A673 (cell line): ENCODE measurements around the gene PXN. TPM values are rescaled to one million over a fixed set of nuclear protein-coding genes. Genes with fewer than 3 reads are reported as not detected.
"Not testable (repeated sequence)": the region's sequence is repeated elsewhere in the genome, so short reads cannot be mapped to it uniquely, and the experiment has no call there.

ENCODE experiments used
- BruUV-seq: library from RNA; stranded (reverse); fragments of 400-500 nt; replicated peaks from 2 replicates; lab custom pipeline; 2021; lab: Mats Ljungman, UMichigan
- CTCF ChIA-PET: fragments of 300-600 bp; sonication (Branson Sonifier 250); formaldehyde crosslinking; loops from one replicate; lab custom pipeline; 2022; ENCODE audit warnings: antibody characterized with exemption; lab: Charles Lee
- POLR2A ChIA-PET: fragments of 300-600 bp; sonication (Branson Sonifier 250); formaldehyde crosslinking; loops from one replicate; lab custom pipeline; 2022; ENCODE audit warnings: antibody characterized with exemption; ENCODE audit not compliant: low non-redundant PET; lab: Charles Lee
- DNase-seq: peaks from one replicate; pipeline ENCODE4 v3.0.0-alpha.2; 2015; ENCODE audit warnings: low spot score
- H3K27ac ChIP-seq: fragments of 200-600 bp; sonication (generic); 2 replicates; pipeline ENCODE4 v1.5.1; 2016; ENCODE audit warnings: mixed run types, low read depth, mild to moderate bottlenecking, mixed read lengths, antibody characterized with exemption, low read length; ENCODE audit not compliant: poor library complexity, severe bottlenecking
- H3K27me3 ChIP-seq: fragments of 200-600 bp; sonication (generic); replicated peaks from 2 replicates; pipeline ENCODE4 v1.6.1; 2017; ENCODE audit warnings: mixed run types, low read depth, mild to moderate bottlenecking, mixed read lengths, antibody characterized with exemption, low read length; ENCODE audit not compliant: insufficient read depth, poor library complexity
- H3K36me3 ChIP-seq: fragments of 200-600 bp; sonication (generic); 2 replicates; pipeline ENCODE4 v1.6.1; 2016; ENCODE audit warnings: mixed run types, mild to moderate bottlenecking, mixed read lengths, antibody characterized with exemption, low read length; ENCODE audit not compliant: insufficient read depth, poor library complexity, severe bottlenecking
- H3K4me1 ChIP-seq: fragments of 200-600 bp; sonication (generic); 2 replicates; pipeline ENCODE4 v1.6.1; 2017; ENCODE audit warnings: mixed run types, mild to moderate bottlenecking, mixed read lengths, antibody characterized with exemption, low read length; ENCODE audit not compliant: insufficient read depth, poor library complexity, severe bottlenecking
- H3K4me3 ChIP-seq: fragments of 200-600 bp; sonication (generic); 2 replicates; pipeline ENCODE4 v1.5.1; 2016; ENCODE audit warnings: low read depth, mixed run types, mild to moderate bottlenecking, mixed read lengths, low read length; ENCODE audit not compliant: poor library complexity, severe bottlenecking
- H3K9me3 ChIP-seq: fragments of 200-600 bp; sonication (generic); 2 replicates; pipeline ENCODE4 v1.6.1; 2016; ENCODE audit warnings: mixed run types, low read depth, mild to moderate bottlenecking, mixed read lengths, antibody characterized with exemption, low read length; ENCODE audit not compliant: poor library complexity, severe bottlenecking
- CTCF ChIP-seq: fragments of 300-800, 200-600 bp; sonication (generic); conservative IDR thresholded peaks from 2 replicates; pipeline ENCODE4 v1.5.1; 2017; ENCODE audit warnings: low read depth, mild to moderate bottlenecking, antibody characterized with exemption, low read length, moderate library complexity, mixed read lengths
- EZH2 ChIP-seq: fragments of 200-600 bp; sonication (generic); IDR thresholded peaks from 2 replicates; pipeline ENCODE4 v1.6.1; 2017; ENCODE audit warnings: borderline replicate concordance, low read depth, mild to moderate bottlenecking, mixed read lengths, antibody characterized with exemption, low read length; ENCODE audit not compliant: poor library complexity, severe bottlenecking
- intact Hi-C: fragments of 100-400 bp; cut with micrococcal nuclease; formaldehyde crosslinking; loops from one replicate; pipeline ENCODE4 v1.10.0; 2022; ENCODE audit not compliant: unreplicated experiment
- total RNA-seq: library from RNA; stranded (reverse); gene quantifications from 2 replicates; pipeline ENCODE4 v1.2.3, GENCODE V29; 2021

PXN gene
- total RNA-seq, 1 experiment from 2014 or later = 127 TPM

GRCh38 chr12:120209851-120210250 is 55.7 kb downstream of the PXN start:
- Histone ChIP-seq H3K9me3 (no peaks in the 10 kb centered on the region), H3K27ac (no peak overlapping the region), H3K4me1 (no peaks in the 10 kb centered on the region), H3K4me3 (no peak overlapping the region), H3K36me3 (peaks cover 44% of the 10 kb centered on the region), H3K27me3 (no peaks in the 10 kb centered on the region)
- no peak for DNase-seq
- intact Hi-C loops = no loop called here
- no peak for TF ChIP-seq CTCF
- TF ChIP-seq EZH2 = no peak
- BruUV-seq = no TSS peak
- ChIA-PET CTCF (no interaction called here), POLR2A (interaction anchor here (0.9 kb wide), 1 partner anchor 81 kb away, joined by 13 read pairs; no protein-coding TSS in a partner anchor)

DNA sequence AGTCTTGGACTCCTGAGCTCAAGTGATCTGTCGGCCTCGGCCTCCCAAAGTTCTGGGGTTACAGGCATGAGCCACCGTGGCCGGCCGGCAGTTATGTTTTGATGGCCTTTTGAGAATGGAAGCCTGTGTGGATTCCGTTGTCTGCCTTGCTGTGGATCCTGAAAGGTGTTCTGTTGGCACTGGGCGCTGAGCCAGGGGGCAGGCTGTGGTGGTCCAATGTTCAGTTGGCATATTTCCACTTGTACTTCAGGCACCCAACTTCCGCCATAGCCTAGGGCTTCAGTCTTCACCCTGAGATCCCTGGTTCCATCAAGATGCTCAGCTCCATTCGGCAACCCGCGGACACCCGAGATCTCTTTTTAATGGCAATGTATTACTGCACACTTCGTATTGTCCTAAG is 58.3 kb downstream of the PXN start:
- peaks cover 21% of the 10 kb centered on the region for H3K36me3 ChIP-seq
- H3K4me1 ChIP-seq = peaks cover under 1% of the 10 kb centered on the region
- ChIA-PET POLR2A (no interaction called here), CTCF (no interaction called here)
- TF ChIP-seq CTCF (no peak), EZH2 (no peak)
- intact Hi-C loops = no loop called here
- DNase-seq = no peak
- no peaks in the 10 kb centered on the region for H3K9me3 ChIP-seq
- no peak overlapping the region for H3K27ac ChIP-seq
- BruUV-seq = no TSS peak
- H3K27me3 ChIP-seq = no peaks in the 10 kb centered on the region
- no peak overlapping the region for H3K4me3 ChIP-seq

- POLR2A ChIA-PET, intact Hi-C loops, CTCF ChIA-PET, H3K4me1 ChIP-seq, H3K27me3 ChIP-seq, H3K27ac ChIP-seq, BruUV-seq, H3K9me3 ChIP-seq, DNase-seq, H3K4me3 ChIP-seq: not testable (repeated sequence)
- peaks cover 17% of the 10 kb centered on the region for H3K36me3 ChIP-seq
Measured at GRCh38 chr12:120206781-120207180, 58.7 kb downstream of the PXN start.

GRCh38 chr12:120206228-120206627 is 59.3 kb downstream of the PXN start:
- intact Hi-C loops = no loop called here
- Histone ChIP-seq H3K4me3 (no peak overlapping the region), H3K36me3 (peaks cover 14% of the 10 kb centered on the region), H3K27me3 (no peaks in the 10 kb centered on the region), H3K27ac (no peak overlapping the region), H3K9me3 (no peaks in the 10 kb centered on the region), H3K4me1 (peaks cover 5% of the 10 kb centered on the region)
- no peak for DNase-seq
- BruUV-seq = no TSS peak
- ChIA-PET CTCF (no interaction called here), POLR2A (no interaction called here)
- TF ChIP-seq CTCF (no peak), EZH2 (no peak)
